ENCODE measurements around the gene ZNF417. TPM values are rescaled to one million over a fixed set of nuclear protein-coding genes. Genes with fewer than 3 reads are reported as not detected.

ZNF417 gene
- total and polyA plus RNA-seq, 2 of the 13 experiments (the other 11 are each of a cell fraction or from before 2014, with no cell fraction given), result 2.9 to 13.7 TPM

DNA sequence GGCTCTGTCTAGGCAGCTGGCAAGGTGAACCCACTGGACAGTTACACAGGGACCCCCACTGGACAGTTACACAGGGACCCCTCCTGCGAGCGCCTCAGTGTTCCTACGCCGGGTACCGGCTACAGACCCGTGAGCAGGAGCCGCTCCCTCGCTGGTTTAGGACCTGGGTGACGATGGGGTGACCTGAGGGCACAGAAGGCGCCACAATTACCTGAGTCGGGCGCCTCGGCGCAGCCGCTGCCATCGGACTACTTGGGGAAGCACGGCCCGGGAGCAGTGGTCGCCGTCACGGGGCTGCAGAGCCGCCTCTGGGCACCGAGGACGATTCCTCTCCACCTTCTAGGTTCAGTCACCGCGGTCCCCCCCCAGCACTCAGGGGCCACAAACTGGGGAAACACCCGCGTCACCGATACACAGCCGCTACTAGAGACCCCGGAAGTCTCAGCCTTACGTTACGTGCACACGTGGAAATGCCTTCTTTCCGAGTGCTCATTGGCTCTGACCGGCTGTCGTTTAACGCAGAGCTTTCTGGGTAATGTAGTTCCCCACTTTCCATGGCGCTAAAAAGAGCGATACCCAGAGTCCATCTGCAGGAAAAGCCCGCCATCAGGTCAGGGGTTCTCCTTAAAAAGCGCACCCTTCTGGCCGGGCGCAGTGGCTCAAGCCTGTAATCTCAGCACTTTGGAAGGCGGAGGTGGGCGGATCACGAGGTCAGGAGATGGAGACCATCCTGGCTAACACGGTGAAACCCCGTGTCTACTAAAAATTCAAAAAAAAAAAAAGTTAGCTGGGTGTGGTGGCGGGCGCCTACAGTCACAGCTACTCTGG is at the start of gene ZNF417 (continued):
- TF ChIP-seq, protein P1, sequence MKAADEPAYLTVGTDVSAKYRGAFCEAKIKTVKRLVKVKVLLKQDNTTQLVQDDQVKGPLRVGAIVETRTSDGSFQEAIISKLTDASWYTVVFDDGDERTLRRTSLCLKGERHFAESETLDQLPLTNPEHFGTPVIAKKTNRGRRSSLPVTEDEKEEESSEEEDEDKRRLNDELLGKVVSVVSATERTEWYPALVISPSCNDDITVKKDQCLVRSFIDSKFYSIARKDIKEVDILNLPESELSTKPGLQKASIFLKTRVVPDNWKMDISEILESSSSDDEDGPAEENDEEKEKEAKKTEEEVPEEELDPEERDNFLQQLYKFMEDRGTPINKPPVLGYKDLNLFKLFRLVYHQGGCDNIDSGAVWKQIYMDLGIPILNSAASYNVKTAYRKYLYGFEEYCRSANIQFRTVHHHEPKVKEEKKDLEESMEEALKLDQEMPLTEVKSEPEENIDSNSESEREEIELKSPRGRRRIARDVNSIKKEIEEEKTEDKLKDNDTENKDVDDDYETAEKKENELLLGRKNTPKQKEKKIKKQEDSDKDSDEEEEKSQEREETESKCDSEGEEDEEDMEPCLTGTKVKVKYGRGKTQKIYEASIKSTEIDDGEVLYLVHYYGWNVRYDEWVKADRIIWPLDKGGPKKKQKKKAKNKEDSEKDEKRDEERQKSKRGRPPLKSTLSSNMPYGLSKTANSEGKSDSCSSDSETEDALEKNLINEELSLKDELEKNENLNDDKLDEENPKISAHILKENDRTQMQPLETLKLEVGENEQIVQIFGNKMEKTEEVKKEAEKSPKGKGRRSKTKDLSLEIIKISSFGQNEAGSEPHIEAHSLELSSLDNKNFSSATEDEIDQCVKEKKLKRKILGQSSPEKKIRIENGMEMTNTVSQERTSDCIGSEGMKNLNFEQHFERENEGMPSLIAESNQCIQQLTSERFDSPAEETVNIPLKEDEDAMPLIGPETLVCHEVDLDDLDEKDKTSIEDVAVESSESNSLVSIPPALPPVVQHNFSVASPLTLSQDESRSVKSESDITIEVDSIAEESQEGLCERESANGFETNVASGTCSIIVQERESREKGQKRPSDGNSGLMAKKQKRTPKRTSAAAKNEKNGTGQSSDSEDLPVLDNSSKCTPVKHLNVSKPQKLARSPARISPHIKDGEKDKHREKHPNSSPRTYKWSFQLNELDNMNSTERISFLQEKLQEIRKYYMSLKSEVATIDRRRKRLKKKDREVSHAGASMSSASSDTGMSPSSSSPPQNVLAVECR (CRISPR knock-in tag; IDR thresholded peaks at IDR 0.05; ENCODE audit: borderline replicate concordance), result peak; percentile 95
- TF ChIP-seq GATAD1 (CRISPR knock-in tag; IDR thresholded peaks at IDR 0.05), result peak; percentile 88

DNA sequence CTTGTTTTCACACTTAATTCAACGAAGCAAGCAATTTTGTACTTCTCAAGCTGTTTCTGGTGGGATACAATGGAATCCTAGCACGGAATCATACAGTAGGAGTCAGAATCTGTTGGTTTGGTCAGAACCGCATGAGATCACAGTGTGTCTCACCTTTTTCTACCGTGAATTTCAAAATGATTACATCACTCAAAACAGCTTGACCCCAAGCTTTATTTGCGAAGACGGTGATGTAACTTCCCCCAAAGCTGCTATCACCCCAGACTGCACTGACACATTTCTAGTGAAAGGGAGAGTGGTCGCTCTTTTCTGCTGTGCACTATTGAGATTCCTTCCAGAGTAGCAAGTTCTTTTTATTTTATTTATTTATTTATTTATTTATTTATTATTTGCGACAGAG is 48.4 kb upstream of the ZNF417 start:
- Histone ChIP-seq H3K79me2 (ENCODE audit: insufficient read depth, low read length) (no peaks in the 10 kb centered on the region), H3K4me1 (ENCODE audit: insufficient read depth, low read length) (no peaks in the 10 kb centered on the region), H3K27ac (ENCODE audit: extremely low read length, insufficient read depth, low read length) (no peak overlapping the region), H3K4me3 (replicated peaks in 1 of 3; ENCODE audit: insufficient read depth in 1 of 3, low read depth in 2 of 3, low read length in 3 of 3) (no peak overlapping the region), H3K27me3 (ENCODE audit: control insufficient read depth in 1 of 2, insufficient read depth in 2 of 2, low read length in 2 of 2) (no peaks in the 10 kb centered on the region), H3K36me3 (replicated peaks in 1 of 2; ENCODE audit: control insufficient read depth in 1 of 2, insufficient read depth in 2 of 2, low read length in 2 of 2) (no peaks in the 10 kb centered on the region), H3K9me3 (ENCODE audit: low read length) (peaks cover 66% of the 10 kb centered on the region), H4K20me1 (ENCODE audit: insufficient read depth, low read length) (no peaks in the 10 kb centered on the region), H3K9ac (ENCODE audit: insufficient read depth, low read depth, low read length) (no peak overlapping the region), H2AFZ (ENCODE audit: low read length) (no peak overlapping the region), H3K4me2 (ENCODE audit: low read depth, low read length) (no peak overlapping the region)
- DNase-seq (ENCODE audit: low spot score), result no peak
- no TSS peak for BruUV-seq (replicated peaks)
- TF ChIP-seq SATB2 (CRISPR knock-in tag; IDR thresholded peaks at IDR 0.05) (no peak), ATF7 (IDR thresholded peaks at IDR 0.05) (peak; percentile 68), ATF7 (CRISPR knock-in tag; IDR thresholded peaks at IDR 0.05) (no peak), ZNF530 (CRISPR knock-in tag; IDR thresholded peaks at IDR 0.05; ENCODE audit: low read depth) (no peak)
- intact Hi-C loops (cut with micrococcal nuclease; ENCODE audit: unreplicated experiment), result no loop called here
- in situ Hi-C loops (cut with HindIII; ENCODE audit: extremely low pct_ligation_motif_present, low pct_unique_long_range_greater_than_20kb), result no loop called here
- FAIRE-seq, result no peak
- ATAC-seq, result no peak
- 81% methylated on average over 8 of the region's 8 CpGs for WGBS (ENCODE audit: low lambda C conversion rate)
- POLR2A ChIA-PET, result no interaction called here
- CTCF ChIA-PET (ENCODE audit: low intra/inter-chr PET ratio, low total read pairs), result no interaction called here

Measured in HepG2 (cell line).